GM18499 (cell line): ENCODE measurements around the gene TSFM.

Source experiments
- ATAC-seq: cut with Tn5 transposase; IDR thresholded peaks from one replicate; pipeline ENCODE4 v1.9.1; 2021; ENCODE audit warnings: moderate number of reproducible peaks; ENCODE audit not compliant: insufficient read depth, unreplicated experiment

TSFM gene

DNA sequence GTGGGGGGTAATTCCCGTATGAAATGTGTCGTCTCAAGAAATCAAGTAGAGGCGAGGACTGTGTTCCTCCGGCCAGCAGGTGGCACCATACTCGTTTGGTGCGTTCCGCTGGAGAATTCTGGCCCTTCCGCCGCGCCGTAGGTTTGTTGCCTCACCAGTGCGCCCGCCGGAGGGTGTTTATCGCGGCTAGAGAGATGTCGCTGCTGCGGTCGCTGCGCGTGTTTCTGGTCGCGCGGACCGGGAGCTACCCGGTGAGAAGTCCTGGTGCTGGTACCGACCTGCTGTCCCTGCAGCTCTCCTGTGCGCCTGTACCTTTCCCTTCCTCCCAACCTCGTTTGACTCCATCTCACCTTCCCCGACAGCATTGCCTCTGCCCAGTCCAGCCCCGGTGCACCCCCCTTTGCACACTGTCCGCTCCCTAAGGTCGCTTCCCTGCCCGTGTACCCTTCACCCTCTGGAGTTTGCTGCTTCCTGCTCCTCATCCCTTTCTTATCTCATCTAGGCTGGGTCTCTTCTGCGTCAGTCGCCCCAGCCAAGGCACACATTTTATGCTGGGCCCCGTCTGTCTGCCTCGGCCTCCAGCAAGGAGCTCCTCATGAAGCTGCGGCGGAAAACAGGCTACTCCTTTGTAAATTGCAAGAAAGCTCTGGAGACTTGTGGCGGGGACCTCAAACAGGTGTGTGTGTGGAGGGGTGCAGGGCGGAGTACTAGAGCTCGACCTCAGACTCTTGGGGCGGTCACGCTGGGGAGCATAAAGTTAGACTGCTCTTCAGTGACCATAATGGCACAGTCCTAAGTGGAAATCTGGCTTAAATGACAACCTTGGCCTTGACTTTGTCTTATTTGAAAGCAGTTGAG lies at the start of gene TSFM:
TSFM (plus strand) TSS at position 180 of the 858 bp plus-strand sequence; CDS start at position 195, 15 bp downstream.
- peak; percentile 87 for ATAC-seq

DNA sequence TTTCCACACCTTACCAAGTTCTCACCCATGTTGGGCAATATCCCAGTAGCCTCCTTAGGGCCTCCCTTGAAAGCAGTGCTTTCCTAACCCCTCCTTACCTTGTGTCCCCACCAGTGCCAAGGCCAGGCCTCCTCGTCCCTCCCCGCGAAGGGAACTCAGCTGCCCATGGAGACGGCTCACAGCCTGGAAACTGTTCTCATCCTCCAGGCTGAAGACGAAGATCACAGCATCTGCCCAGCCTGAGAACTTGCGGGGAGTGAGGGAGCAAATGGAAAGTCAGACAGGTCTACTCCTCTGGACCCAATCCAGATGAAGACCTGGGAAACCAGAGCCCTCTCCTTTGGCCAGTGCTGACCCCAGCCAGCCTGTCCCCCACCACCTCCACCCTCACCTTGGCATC lies 48.7 kb upstream of the TSFM start:
- ATAC-seq: no peak

DNA sequence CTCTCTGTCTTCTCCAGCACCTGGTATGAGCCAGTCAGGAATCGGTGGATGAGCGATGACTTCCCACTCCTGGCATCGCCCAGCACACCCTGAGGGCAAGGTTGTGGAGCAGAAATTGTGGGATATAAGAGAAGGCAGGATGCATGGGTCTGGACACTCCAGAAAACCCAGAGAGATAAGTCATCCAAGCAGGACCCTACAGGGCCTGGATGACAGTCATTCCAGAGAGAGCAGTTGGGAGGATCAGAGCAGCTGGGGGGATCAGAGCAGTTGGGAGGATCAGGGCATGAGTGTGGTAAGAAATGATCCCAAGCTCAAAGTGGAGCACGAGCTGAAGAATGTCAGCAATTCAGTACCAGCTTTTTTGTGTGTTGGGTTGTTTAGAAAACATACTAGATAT lies 48.0 kb upstream of the TSFM start:
- no peak for ATAC-seq

DNA sequence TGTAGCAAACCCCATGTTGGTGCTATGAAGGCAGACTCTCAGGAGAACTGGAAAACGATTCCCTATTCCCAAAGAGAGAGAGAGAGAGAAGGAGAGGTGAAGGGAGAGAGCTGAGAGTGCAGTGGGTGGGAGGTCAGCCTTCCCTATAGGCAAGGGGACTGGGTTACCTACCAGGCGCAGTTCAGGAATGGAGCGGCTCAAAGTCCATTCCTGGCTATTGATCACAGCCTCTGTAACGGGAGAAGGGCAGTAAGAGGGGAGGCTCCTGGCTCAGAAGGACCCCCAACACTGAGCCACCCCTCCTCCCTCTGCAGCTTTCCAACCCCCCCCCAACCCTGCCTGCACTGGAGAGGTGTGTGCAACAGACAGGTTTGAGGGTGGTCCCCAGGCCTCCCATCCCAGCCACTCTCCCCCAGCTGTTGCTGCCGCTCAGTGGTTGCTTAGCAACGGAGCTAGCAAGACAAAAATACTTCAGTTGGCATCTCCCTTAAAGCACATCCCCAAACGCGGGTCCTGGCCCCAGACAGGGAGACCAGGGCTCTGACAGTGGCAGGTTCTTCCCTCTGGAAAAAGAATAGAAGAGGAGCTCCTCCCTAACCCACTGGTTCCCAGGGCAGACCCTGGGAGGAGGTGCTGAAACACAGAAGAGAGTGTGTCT lies 47.3 kb upstream of the TSFM start:
- ATAC-seq: no peak

GRCh38 chr12:57735952-57736740 lies 46.4 kb upstream of the TSFM start:
- ATAC-seq: no peak

DNA sequence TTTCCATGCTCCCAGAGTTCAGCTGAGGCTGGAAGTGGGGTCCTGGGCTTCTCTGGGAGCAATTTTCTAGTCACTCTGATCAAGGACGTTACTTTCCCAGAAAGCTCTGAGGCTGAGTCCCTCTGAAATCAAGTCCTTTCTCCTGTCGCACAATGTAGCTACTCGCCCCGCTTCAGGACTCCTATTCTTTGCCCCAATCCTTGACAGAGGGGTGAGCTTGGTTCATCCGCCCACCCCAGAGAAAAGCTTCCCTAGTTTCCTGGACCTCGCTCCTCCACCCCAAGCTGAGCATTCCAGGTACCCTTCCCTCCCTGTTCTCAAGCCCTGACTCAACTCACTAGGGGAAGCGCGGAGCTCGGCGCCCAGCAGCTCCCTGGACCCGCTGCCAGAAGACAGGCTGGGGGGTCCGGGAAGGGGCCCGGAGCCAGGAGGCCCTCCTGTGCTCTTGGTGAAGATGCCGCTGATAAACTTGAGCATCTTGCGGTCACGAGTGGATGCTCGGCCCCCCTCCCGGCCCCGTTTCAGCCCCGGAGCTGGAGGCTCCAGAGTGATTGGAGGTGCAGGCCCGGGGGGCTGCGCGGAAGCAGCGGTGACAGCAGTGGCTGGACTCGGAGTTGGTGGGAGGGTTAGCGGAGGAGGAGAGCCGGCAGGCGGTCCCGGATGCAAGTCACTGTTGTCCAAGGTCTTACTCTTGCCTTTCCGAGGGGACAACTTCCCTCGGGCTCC lies 45.7 kb upstream of the TSFM start:
- ATAC-seq: no peak

GRCh38 chr12:57737467-57738460 lies 44.8 kb upstream of the TSFM start:
- ATAC-seq: no peak

DNA sequence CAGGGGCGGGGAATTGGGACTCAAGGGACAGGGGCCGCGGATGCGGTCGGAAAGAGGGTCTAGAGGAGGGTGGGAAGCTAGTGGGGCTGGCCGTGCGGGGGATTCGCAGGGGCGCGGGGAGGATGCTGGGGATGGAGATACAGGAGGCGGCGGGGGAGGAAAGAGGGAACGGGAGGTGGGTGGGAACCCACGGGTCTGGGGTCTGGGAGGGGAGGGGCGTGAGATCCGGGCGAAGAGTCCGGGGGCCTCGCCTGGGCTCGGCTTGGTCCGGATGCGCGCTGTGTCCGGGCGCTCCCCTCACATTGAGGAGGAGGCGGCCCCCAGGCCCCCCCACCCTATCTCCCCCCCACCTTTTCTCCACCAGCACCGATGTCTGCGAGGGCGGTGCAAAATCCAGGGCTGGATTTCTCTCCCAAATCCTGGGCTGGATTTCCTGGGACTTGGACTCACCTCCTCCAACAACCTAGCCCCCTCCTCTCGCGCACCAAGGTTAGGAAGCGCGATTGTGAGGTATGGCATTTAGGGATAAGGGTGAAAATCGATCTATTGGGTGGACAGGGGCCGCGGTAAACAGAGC lies 43.8 kb upstream of the TSFM start, which contains the start of gene AGAP2:
AGAP2 (minus strand) TSS at position 82 of the 577 bp plus-strand sequence. CDS start 496 bp downstream, outside the sequence.
- no peak for ATAC-seq

GRCh38 chr12:57739387-57739786 lies 43.2 kb upstream of the TSFM start:
- no peak for ATAC-seq

DNA sequence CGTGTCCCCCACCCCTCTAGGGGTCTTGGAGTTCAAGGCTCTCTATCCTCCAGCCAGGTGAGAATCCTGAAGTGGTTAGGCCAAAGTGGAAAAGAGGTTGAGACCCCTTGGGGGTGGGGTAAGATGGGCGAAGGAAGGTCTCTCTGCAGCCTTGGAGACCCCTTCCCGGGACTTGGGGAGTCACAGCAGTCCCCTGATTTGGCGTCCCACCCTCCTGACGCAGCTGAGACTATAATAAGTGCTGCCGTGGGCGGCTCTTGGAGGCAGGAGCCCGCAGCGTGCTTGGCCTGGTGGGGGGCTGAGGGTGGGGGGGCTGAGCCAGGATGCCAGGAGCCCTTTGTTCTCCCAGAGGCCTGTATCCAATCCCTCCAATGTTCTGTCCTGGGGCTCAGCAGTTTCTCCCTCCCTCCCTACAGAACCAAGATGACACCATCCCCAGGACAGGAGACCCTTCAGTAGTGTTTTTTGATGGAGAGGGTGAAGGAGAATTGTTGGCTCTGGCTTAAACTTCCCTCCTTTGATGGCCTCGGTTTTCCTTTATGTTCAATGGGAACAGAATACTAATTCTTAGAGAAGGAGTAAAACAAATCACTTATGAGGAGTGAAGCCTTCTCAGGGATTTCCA lies 42.6 kb upstream of the TSFM start:
- no peak for ATAC-seq

DNA sequence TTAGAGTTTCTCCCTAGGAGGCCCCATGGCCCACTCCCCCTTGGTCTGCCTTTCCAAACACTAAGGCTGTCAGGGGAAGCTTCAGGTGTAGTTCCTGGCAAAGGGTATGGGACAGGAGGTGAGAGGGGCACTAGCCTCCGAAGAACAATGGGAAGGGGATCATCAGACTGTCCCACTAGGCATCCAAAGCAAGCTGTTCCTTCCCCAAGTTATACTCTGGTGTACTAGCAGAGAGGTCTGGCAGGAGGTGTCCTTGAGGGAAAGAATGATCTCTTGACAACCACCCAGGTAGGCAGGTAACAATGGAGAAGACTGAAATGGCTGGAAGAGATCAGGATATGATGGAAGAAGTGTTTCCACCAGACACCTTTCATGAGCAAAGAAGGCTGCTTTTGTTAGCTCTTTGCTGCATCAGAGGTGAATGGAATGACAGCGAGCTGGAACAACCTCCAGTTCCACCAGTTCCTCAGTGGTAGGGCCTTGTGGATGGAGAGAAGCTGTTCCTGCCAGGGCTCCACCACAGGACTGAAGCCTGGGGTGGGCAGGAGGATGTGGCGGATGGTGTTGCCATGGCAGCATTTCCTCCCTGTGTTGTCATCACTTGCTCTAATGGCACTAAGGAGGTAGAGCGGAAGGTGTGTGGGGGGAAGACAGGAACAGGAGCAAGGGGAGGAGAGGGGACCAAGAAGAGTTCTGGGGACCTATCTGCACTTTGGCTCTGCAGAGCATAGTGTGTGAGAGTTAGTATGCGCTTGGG lies 41.8 kb upstream of the TSFM start:
- peak; percentile 39 for ATAC-seq

DNA sequence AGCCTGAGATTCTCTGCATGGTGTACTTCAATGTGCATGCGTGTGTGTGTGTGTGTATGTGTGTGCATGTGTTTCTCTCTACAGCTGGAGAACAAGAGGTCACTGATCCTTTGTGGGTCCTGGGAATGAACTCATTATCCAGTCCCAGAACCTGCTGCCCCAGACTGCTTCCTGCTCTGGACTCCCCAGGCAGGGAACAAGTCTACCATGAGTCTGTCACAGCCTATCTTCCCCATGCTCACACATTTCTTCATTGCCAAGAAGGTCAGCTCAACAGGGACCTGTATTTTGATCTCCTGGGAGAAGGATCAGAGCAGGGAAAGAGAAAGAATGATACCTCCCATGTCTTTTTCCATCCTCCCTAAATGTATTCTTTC lies 41.2 kb upstream of the TSFM start:
- no peak for ATAC-seq

- ATAC-seq: peak; percentile 41
Observed at GRCh38 chr12:57741844-57742738, 40.5 kb upstream of the TSFM start.

DNA sequence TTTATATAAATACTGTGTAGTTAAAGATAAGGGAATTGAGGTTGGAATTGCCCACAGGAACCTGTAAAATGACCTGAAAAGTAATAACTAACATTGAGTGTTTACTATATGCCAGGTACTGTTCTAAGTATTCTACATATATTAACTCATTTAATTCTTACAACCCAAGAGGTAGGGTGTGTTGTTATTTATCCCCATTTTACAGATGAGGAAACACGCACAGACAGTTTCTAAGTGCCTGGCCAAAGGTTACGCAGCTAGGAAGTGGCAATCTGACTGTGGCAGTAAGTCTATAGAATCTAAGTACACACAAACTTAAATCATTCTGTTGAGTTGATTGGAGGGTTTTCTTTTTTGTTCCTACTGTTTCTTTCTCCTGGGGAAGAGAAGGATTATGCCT lies 38.8 kb upstream of the TSFM start:
- no peak for ATAC-seq

DNA sequence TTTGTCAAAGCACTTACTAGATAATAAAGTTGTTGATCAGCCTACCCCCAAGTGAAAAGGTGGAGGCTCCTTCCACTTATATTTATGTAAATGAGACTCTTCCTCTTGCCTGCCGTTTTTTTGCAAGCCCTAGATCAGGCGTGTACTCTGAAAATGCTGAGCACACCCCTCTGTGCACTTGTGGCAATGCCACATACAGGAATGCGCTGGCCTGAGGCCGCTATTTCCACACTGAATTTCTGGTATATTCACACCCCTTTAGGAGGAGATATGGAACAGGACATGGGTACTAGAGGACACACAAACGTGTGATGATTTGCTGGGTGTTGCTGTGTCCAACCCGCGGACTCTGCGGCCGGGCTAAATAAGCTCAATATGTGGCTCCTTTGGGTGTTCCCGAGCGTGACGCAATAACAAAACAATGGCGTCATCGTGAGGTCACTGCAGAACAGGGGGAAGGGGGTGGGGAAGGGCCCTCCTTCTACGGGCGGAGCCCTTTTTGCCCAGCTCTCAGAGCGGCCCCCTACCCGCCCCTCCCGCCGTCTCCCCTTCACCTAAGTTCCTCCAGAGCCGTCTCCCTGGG lies 38.3 kb upstream of the TSFM start:
- ATAC-seq: peak; percentile 14

GRCh38 chr12:57744777-57745484 lies 37.7 kb upstream of the TSFM start, which contains the start of gene TSPAN31:
Gene TSPAN31, plus strand, starts transcription at chr12:57745039. Its CDS starts 116 bp downstream, at chr12:57745155.
- peak; percentile 66 for ATAC-seq
